ENCODE data around the gene DHRS3.
"Not testable (repeated sequence)": the region's sequence is repeated elsewhere in the genome, so short reads cannot be mapped to it uniquely, and the experiment has no call there.

Gene DHRS3

DNA sequence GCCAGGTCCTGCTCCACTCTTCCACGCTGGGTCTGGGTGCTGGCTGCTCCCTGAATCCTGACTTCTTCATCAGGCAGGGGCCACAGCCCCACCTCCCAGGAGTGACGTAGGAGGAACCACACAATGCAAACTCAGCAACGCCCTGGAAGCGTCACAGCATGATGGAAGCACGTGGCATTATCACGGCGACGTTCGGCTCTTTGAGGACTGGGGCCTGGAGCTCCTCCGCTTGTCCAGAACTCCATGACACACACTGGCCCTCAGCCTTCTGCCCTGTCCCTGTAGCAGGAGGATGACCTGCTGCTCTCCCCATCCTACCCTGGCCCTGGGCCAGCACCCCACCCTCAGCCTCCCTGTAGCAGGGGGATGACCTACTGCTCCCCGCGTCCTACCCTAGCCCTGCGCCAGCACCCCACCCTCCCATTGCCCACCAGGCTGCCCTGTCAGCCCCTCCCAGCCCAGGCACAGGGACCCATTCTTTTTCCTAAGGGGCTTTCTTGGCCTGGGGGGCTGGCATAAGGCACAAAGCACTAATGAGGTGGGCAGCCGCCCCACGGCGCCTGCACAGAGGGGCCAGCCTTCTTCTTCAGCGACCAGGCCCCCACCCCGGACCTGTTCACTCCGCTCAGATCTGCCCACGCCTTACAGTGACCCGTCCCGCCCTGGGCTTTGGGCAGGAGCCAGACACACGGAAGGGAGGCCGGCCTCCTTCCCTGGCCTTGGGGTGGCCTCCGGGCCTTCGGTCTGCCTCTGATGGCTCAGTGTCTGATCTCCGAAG lies 65.7 kb downstream of the DHRS3 start:
- no peak for DNase-seq

DNA sequence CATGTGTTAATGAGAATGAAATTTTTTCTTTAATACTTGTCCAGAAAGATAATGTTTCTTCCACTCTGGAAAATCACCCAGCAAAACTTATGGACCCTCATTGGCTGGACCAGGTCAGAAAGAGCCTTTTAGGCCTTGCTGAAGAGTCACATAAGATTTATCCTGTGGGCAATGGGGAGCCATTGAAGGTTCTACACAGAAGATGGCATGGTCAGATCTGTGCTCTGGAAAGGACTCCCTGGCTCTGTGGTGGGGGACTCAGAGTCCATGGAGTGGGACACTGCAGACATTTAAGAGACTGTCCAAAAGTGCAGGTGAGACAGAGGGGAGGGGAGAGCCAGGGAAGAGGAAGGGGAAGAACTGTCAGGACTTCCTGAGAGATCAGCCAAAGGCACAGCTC lies 66.4 kb downstream of the DHRS3 start:
- DNase-seq, result no peak

DNA sequence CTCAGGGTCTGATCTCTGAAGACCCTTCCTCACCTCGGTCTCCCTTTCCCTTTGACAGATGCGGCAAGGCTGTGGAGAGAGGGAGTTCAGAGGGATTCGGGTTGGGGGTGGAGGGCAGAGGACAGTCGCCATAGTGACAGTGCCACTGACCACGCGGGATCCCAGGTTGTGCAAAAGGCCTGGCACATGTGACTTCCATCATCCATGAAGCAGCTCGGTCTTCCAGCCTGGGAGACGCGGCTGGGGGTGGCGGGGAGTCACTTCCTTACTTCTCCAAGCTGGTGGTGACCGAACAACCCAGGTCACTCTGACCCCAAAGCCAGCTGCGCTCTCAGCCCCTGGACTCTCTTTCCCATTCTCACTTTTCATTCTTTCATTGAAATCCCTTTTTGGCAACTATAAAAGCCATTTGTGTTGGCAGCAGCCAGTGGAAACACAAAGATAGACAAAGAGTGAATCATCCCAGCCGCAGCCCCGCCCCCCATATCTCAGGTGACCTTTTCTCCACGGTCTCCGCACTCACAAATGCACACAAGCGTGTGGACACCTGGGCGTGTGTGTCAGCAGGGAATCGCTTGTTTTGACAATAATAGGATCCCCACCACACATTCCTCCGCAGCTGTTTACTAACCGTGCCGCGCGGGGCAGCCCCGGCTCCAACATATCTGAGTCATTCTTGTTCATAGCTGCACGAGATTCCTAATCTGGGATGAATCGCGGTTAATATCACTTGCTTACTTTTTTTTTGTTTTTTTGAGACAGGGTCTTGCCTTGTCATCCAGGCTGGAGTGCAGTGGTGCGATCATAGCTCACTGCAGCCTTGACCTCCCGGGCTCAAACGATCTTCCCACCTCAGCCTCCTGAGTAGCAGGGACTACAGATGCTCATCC lies 68.3 kb downstream of the DHRS3 start:
- DNase-seq, result peak; percentile 16

DNA sequence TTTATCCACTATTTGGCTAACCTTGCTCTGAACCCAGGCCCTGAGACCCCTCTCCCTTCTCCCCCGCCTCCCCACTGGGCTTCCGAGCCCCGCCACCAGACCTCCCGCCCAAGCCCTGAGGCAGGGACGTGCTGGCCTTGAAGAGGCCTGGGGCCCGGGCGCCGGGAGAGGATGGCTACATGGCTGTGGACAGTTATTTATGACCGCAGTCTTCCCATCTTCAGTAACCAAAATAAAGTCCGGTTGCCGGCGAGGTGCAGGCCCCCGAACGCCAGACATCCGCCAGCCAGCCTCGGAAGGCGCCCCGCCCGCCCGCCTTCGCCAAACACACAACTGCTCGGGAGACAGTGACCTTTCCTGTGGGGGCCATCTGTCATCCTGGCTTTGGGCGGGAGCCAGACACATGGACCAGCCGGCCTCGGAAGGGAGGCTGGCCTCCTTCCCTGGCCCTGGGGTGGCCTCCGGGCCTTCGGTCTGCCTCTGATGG lies 69.0 kb downstream of the DHRS3 start:
- DNase-seq, result no peak

DNA sequence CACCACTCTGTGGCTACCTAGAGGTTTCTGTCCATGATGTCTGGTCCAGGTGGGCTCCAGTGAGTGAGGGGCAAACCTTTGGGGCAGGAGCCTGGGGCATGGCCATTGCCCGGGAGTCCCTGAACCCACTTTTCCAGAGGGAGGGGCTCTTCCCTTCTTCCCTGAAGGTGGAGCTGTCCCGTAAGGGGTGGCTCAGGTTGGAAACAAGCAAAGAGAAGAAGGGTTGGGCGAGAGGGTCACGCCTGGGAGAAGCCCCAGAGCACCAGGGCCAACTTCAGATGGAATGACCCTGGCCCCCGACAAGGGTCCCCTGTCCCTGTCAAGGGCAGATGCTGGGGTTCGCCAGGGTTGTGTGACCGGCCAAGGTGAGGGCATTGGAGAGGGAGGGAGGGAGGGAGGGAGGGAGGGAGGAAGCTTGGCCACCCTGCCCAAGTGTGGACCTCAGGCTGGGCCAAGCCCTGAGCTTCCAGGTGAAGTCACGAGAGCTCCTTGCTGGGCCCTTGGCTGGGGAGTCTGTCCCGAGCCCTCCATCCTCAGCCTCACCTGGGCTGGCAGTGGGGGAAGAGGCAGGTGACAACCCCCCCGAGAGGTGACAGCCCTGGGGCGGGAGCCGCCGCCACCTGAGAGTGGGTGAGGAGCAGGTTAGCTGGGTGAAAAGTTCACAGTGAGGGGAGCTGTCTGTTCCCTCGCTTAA lies 69.6 kb downstream of the DHRS3 start:
- DNase-seq, result no peak

DNA sequence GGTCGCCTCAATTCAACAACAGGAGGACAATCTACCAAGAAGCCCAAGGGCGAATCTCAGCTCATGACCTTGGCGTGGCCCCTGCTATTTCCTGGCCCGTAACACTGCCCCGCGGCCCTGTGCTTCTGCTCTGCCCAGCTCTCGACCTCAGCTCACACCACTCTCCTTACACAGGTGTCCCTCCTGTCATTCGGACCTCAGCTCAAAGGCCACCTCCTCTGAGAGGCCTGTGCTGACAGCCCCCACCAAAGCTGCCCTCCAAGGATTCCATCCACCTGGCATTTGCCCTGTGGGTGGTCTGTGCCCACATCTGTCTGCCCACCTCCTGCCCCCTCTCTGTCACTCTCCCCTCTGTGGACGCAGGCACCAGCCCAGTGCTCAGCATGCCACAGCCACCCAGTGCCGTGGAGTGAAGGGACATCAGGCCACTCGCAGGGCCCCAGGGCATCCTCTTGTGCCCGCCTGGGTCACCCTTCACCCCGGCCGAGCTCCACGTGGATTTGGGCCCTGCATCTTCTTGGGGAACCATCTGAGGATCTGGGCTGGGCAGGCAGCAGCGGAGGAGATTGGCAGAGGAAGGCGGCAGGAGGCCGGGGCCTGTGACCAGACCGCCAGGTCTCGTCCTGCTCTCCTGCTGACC lies 70.3 kb downstream of the DHRS3 start:
- DNase-seq, result no peak

DNA sequence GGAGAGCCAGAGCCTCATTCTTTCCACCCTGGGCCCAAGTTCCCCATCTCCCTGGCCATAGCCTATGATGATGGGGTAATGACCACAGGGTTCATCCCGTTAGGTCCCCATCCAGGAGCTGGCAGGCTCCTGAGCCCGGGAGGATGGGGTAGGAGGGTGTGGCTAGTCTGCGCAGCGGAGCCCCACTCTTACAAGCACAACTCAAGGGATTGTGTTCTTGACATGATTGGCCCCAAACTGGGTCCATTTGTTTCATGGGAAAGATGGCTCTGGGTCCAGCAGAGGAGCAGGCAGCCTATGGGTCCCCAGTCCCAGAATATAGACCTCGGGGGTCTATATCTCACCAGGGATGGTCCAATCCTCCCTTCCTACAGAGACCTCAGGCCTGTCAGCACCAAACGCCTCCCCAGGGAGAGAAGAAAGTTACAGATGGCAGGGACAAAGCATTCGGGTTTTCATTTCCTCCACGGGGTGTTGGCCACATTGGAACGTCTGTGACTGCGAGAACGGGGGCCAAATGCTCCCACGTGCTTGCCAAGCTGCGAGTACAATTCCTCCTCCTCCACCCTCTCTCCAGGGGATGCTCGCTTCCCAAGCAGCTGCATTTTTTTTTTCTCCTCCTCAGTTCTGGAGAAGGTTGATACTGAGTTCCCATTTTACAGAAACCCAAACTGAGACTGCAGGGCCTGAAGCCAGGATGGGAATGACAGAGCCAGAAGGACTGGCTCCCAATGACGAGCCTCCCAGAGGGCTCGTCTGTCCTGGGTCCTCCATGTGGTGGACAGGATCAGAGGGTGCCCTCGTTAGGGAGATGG lies 71.0 kb downstream of the DHRS3 start:
- DNase-seq, result no peak

DNA sequence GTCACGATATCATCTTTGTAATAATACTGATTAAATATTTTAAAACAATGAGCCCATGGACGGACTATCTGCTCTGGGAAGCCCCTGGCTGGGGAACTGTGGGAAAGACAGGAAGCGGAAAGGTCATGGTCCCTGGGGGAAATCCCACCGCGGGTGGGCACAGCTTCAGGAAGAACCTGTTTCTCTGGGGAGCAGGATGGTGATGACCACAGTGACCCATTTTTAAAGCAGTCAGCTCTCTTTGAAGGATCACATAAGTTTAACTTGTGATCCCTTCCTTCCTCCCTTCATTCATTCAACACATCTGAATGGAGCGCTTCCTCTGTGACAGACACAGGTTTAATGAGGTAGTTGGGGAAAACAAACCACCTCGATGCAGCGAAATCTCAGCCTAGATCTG lies 73.0 kb downstream of the DHRS3 start:
- no peak for DNase-seq

DNA sequence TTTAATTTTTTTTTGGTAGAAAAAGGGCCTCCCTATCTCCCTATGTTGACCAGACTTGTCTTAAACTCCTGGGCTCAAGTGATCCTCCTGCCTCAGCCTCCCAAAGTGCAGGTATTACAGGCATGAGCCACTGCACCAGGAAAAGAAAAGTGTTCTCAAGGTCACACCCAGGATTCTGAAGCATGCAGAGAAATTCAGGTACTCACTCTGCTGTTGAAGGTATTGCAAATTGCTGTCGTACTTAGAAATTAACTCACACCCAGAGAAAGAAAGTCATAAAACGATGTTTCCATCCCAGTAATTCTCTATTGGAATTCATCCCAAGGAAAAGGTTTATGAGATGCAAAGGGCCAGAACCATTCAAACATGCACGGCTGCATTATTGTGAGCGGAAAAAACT lies 73.7 kb downstream of the DHRS3 start:
- DNase-seq, result no peak

DNA sequence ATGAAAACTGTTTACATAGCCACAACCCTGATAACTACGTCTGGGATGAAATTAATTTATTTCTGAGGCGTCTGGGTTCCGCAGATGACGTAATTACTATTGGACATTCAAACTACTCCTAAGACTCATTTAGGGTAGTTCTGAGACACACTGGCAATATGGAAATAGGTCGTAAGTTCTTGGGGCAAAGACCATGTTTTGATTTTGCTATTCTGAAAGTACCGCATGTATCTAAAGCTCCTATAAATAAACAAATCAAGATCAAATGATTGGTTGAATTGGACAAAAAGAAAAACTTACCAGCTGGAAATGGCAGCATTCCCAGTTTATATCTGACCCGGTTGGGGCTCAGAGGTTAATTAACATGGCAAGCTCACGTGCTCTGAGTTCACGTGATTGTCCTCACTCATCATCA lies 74.3 kb downstream of the DHRS3 start:
- no peak for DNase-seq

DNA sequence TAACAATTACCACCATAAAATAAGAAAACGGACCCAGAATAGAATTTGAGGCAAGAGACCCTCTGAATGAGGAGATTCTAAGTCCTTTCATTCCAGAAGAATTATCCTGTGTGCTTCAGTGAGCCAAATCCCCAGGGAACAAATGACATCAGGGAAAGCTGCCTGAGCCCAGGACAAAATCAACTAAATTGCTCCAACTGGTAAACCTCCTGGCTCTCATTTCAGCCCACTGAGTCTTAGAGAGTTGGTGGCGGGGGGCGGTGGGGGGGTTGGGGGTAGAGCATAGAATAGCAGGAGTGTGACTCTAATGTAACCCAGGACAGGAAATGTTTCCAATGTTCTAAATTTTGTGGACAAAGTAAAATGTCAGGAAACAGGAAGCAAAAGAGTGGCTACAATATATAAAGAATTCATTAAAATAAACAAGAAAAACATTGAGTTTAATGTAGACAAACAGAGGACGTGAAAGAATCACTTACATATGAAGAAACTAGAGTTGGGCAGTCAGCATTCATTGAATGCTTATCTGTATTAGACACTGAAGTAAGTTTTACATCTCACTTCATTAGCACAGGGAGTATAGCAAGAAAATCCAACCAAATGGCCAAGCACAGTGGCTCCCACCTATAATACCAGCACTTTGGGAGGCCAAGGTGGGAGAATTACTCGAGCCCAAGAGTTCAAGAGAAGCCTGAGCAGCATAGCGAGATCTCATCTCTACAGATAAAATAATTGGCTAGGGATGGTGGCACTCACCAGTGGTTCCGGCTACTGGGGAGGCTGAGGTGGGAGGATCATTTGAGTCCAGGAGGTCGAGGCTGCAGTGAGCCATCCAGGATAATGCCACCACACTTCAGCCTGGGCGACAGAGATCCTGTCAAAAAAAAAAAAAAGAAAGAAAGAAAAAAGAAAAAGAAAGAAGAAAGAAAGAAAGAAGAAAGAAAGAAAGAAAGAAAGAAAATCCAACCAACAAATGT lies 75.1 kb downstream of the DHRS3 start:
- DNase-seq, result no peak

DNA sequence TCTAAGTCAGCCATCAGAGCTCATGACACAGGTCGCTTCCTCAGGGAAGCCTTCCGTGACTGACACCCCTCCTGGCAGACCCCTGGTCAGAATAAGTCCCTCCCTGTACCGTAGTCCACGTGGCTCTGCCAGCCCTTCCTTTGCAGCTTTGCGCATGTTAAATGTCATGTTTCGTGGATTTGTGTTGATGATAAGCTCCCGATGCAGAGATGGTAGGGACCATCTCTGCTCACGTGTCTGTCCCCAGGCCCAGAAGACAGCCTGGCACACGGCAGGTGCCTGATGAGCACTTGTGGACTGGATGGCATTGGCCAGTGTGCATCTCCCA lies 75.9 kb downstream of the DHRS3 start:
- no peak for DNase-seq

DNA sequence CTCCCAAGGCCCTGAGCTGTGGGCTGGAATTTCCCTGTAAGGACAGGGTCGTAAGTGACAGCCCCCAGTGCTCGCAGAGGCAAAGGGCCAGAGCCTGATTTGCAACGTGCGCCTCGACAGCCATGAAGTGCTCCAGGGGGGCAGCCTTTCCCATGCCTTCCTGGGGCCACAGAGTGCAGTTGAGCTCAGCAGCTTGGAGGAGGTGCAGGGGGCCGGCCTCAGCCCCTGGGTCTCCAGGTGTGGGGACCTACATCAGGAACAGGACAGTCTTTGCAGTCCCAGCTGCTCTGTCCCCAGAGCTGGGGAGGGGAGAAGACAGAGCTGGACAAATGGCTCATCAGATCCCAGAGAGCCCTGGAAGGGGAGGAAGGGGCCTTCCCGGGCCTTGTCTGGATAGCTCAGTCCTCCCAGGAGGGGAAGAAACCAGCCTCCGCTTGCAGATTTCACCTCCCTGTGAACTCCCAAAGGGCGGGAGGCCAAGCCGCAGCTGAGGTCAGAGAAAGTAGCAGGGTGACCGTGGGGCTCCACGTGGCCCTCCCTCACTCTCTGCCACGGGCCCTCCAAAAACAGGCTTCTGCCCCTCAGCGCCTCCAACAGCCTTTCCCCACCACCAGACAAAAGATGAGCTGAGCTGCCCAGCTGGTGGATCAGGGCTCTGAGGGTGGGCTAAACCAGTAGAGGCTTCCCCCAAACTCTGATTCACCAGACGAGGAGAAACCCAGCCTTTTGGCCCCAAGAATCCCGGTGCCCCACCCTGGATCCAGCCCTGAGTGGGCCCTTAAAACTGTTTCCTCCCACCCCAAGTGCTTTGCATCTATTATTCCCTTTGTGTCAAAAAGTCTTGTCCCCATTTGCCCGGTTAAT lies 76.5 kb downstream of the DHRS3 start:
- no peak for DNase-seq

DNA sequence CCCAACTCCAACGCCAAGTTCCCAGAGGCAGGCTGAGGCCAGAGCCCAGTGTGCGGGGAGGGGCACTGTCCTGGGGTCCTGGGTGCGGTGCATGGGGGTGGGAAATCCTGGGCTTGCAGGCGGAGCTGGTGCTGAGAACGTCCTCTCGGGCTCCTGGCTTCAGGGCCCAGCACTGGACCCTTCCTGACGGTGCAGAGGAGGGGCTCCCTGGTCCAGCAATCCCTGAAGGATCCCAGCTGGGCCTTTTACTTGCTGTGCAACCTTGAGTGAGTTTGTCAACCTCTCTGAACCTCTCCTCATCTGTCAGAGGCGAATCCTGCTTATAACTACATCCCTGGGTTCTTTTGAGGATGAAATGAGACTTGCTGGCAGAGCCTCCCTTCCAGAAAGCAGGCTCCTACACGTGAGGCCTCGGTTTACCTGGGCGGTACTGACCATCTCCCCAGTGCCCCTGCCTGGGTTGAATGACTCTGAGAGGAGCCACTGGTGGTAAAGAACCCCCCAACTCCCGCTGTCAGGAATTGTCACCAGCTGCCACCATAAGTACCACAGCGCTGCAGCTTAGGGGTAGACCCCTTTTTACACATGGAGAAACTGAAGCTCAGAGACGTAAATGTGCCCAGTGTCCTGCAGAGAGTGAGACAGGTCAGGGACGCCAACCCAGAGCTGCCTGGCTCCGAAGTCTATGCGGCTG lies 77.3 kb downstream of the DHRS3 start:
- no peak for DNase-seq

DNA sequence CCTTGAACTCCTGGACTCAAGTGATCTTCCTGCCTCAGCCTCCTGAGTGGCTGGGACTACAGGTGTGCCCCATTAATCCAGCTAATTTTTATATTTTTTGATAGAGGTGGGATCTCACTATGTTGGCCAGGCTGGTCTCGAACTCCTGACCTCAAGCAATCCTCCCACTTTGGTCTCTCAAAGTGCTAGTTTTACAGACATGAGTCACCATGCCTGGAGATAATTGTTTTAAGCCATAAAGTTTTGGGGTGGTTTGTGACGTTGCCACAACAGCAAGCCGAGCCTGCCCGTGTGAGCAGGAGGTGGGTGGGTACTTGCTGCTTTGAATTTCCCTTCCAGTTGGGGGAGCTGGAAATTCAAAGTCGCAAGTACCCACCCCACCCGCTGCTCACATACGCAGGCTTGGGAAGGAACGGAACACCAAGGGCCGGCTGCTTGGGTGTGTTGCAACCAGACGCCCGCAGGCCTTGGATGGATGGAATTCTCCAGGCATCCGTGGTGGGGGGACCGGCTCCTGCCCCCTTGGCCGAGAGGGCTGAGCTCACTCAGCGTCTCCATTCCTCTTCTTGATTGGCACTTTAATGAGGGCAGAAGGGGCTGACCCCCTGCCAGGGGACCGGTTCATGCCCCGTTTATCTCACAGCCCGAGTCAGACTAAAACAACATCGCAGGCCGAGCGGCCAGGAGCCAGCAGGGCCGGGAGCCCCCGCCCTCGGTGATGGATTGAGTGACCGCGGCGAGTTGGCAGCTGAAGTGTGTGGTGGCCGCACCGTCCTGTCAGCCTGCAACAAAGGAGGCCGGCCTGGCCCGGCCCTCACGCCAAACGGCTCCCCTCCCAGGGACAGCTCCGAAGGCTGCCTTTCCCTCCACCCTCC lies 78.1 kb downstream of the DHRS3 start:
- no peak for DNase-seq

DNA sequence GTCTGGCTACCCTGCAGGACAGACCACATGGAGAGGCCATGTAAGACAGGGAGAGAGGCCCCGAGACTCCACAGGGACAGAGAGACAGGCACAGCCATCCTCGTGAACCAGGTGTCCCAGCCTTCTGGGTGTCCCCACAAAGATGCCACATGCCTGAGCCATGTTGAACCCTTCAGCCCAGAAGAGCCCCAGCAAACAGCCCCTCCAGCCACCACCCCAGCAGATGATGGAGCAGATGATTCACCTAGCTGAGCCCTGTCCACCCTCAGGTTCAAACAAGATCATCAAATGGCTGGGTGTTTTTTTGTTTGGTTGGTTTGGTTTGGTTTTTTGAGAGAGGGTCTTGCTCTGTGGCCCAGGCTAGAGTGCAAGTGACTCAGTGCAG lies 78.7 kb downstream of the DHRS3 start:
- DNase-seq, result no peak

DNA sequence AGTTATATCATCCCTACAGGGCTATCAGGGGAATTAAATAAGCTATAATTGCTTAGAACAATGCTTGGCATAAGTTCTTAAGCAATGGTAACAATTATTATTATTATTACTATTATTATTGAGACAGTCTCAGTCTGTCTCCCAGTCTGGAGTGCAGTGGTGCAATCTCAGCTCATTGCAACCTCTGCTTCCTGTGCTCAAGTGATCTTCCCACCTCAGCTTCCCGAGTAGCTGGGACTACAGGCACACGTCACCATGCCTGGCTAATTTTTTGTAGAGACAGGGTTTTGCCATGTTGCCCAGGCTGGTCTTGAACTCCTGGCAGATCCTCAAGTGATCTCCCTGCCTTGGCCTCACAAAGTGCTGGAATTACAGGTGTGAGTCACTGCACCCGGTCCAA lies 79.5 kb downstream of the DHRS3 start:
- DNase-seq, result not testable (repeated sequence)

DNA sequence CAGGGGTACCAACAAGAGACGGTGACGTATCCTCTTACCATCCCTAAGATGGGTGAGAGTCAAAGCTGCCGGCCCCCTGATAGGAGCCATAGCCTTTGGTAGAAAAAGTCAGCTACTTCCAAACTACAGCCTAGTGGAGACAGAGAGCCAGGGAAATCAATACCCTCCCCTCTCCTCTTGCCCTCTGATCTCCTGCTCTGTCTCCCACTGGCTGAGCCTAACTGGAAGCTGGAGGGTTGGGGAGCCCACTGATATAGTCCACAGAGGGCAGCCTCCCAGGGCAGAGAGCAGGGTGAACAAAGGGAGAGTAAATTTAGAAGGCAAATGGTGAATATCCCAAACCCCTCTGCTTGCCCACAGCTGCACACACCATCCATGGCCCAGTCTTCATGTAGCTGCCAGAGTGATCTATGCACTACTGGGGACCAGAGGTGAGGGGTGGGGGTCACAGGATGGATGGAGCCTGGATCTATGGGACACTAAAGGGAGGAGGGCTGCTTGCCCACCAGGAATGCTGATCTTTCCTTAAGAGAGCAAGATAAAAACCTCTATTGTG lies 80.0 kb downstream of the DHRS3 start:
- no peak for DNase-seq

All from DMS153 (cell line).